ENCODE data around the gene SELPLG.
"Not testable (repeated sequence)": the region's sequence is repeated elsewhere in the genome, so short reads cannot be mapped to it uniquely, and the experiment has no call there.

The SELPLG gene

GRCh38 chr12:108602209-108602705, 31.4 kb downstream of the SELPLG start:
- DNase-seq: no peak

- DNase-seq: no peak
These were observed 33.0 kb downstream of the SELPLG start for GRCh38 chr12:108600702-108601007.

DNA sequence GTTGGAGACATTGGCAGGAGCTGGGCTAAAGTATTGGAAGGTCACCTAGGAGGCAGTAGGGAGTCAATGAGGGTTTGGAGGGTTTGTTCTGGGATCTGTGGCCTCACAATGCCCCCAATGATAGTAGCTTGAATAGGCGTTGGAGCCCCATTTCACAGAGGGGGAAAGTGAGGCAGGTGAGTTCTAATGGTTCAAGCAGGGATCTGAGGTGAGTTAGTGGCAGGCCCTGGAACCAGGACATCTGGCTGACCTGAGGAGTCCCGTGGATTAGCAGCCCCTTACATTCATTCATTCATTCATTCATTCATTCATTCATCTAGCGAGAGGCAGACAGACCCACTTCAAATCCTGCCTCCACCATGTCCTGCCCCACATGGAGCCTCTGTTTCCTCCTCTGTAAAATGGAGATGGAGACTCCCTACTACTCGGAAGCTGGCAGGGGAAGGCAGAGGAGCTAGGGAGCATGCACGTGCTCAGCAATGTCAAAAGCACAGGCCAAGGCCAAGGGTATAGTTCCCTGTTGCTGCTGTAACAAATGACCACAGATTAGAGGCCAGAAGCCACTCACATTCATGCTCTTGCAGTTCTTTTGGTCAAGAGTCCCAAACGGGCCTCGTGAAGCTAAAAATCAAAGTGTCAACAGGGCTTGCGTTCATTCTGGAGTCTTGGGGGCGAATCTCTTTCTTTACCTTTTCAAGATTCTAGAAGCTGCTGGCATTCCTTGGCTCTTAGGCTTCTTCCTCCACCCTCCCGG, 33.6 kb downstream of the SELPLG start:
- no peak for DNase-seq

DNA sequence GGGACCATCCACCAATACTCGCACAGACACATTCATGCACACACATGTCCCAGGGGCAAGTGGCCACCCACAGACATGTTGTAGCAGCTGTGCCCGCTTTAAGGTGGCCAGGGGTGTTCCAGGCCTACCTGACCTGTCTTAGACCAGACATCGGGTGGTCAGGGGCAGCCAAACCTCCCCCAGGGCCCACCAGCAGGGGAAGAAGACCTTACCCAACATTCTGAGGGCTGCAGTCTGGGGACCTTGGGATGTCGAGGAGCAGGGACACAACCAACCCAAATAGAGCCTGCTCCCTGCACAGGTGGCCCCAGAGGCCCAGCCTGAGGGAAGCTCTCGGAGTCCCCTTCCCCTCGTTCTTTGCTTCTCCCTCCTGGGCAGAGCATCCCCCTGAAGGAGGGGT, 34.2 kb downstream of the SELPLG start:
- DNase-seq: no peak

DNA sequence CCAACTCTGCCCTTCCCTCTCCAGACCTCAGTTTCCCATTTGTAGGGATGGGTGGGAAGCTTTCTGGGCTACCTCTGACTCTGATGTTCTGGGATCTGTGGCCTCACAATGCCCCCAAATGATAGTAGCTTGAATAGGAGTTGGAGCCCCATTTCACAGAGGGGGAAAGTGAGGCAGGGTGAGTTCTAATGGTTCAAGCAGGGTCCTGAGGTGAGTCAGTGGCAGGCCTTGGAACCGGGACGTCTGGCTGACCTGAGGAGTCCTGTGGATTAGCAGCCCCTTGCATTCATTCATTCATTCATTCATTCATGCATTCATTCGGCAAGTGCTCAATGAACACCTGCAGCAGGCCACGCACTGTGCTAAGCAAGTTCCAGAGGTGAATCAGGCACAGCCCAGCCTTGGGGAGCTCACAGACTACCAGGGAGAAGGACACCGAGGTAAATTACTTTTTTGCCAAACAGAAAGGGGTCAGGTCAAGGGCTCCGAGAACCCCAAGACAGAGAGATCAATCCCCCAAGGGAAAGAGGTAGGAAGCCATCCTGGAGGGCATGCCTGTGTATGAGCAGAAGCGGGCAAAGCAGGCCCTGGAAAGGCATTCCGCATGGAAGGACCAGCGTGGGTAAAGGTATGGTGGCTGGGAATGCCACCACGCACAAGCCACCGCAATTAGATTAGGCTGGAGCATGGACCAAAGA, 35.0 kb downstream of the SELPLG start:
- DNase-seq: no peak

DNA sequence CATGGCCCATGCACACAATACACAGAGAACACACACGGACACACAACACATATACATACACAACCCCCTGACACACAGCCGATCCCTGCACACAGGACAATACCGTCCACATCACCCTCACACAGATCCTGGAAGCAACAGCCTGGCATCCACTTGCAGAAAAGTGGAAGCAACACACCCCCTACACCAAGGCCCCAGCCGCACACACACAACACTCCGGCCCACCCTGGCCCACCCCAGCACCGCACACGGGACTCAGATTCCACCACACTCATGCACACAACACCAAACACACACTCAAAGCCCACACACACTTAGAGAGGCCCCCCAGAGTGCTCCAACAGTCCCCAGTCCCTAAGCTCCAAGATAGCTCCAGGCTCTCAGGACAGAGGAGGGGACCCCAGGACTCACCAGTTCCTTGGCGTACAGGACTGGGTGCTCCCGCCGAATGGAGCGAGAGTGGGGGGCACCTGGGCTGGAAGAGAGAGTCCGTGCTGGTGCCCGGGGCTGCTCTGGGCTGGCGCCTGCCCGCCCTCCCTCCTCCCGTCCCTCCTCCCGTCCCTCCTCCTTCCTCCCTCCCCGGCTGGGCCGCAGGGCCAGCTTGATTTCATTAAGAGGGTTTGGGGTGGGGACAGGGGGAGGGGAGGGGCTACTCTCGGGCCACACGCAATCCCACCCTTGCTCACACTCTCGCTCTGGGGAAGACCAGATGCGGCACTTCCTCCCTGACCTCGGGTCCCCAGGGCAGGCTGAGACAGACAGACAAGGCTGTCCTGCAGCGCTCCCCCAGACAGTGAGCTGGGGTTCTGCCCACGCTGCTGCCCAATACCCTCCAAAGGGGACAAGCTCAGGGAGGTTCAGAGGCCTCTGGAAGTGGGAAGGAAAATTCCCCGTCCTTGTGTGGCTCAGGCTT, 35.9 kb downstream of the SELPLG start, which contains the start of gene TMEM119:
Gene TMEM119, minus strand, starts transcription at position 526 of the 913 bp plus-strand sequence. CDS start 5,701 bp downstream, outside the sequence.
- no peak for DNase-seq

DNA sequence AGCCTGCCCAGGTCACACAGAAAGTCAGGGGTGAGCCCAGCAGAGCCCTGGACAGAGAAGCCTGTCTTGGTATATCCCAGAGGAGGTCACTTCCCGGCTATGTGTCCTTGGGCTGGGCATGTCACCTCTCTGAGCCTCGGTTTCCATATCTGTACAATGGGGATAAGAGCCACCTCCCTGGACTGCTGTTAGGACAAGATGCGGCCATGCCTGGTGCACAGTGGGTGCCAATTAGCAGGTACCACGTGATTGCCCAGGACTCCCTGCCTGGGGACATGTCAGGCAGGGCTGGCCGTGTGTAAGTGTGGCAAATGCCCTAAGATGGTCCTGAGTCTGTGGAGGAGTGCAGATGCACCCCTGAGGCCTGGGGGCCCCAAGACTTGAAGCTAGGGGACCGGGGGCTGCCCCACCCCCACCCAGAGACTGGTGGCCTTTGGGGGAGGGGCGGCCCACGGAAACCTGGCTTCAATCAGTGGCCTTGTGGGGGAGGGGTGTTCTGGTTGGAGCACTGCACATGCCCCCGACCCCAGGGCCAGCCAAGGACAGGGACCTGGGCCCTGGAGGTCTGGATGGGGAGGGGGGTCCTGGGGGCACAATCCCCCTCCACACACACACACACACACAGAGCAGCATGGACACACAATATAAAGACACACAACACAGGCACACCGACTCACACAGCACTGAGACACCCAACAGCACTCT, 36.7 kb downstream of the SELPLG start:
- no peak for DNase-seq

DNA sequence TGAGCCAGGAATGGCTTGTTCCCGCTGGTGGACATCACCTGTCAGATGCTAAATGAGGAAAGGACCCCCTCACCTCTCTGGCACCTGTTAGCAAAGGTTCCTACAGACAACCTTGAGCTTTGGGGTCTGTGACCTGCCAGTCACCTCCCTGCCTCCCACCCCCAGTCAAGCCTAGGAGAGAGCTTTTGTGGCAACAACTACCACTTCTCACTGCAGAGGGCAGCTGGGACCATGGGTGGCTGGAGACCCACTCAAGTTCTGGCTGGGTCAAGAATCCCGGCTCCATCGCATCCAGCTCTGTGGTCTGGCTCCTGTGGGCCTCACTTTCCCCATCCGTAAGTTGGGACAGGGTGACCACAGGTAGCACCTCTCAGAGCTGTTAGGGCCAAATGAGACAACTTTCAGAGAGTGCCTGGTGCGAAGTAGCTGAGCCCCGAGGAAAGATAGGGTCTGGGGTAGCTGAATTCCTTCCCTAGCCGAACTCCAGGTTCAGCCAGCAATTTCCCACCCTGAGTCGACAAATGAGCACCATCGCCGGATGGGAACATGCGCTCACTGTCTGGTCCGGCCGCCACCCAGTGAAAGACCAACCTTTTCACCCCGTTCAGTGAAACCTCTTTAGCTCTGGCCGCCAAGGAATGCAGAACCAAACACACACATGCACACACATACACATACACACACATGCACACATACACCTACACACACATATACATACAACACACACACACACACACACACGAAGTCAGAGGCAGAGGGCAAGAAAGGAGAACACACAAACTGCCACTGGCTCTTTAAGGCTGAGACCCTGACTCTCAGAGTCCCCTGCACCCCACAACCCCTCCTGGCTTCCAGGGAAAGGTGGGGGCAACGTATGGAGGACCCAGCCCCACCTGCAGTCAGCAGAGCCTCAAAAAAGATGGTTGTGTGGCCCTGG, 37.7 kb downstream of the SELPLG start:
- DNase-seq: no peak

GRCh38 chr12:108594960-108595710, 38.6 kb downstream of the SELPLG start:
- no peak for DNase-seq

- DNase-seq: no peak
These were observed 39.3 kb downstream of the SELPLG start for GRCh38 chr12:108594323-108594903.

GRCh38 chr12:108592033-108592909, 41.4 kb downstream of the SELPLG start:
- no peak for DNase-seq

DNA sequence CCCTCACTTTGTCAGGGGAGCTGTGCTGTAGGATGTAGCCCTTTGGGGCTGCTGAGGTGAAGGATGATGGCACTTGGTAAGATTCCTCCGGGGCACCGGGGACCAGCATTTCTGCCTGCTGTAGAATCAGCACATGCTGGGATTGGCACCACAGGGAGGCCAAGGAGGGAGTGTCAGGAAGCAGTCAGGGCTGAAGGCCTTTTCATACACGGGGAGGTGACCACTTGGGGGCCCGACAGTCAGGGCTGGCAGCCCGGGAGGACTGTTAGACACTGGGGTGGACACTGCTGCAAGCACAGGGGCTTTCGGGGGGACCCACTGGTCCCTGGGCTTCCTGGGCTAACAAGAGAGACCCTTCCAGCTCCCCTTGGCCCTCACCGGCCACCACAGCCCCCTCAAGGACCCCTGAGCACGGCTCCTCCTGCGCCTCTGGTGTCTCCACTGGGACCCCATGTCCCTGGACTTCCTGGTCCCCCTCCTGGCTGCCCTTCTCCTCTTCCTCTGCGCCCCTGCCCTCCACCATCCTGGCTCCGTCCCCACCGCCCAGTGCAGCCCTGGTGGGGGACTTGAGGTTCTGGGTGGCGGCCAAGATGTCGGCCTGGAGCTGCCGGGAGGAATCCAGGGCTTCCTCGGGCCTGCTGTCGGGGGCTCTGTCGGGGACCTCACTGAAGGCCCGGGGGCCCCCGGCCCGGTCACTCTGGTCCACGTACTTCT, 42.3 kb downstream of the SELPLG start:
- no peak for DNase-seq

GRCh38 chr12:108590463-108590862, 43.2 kb downstream of the SELPLG start:
- DNase-seq: not testable (repeated sequence)

GRCh38 chr12:108589840-108590229, 43.9 kb downstream of the SELPLG start:
- no peak for DNase-seq

DNA sequence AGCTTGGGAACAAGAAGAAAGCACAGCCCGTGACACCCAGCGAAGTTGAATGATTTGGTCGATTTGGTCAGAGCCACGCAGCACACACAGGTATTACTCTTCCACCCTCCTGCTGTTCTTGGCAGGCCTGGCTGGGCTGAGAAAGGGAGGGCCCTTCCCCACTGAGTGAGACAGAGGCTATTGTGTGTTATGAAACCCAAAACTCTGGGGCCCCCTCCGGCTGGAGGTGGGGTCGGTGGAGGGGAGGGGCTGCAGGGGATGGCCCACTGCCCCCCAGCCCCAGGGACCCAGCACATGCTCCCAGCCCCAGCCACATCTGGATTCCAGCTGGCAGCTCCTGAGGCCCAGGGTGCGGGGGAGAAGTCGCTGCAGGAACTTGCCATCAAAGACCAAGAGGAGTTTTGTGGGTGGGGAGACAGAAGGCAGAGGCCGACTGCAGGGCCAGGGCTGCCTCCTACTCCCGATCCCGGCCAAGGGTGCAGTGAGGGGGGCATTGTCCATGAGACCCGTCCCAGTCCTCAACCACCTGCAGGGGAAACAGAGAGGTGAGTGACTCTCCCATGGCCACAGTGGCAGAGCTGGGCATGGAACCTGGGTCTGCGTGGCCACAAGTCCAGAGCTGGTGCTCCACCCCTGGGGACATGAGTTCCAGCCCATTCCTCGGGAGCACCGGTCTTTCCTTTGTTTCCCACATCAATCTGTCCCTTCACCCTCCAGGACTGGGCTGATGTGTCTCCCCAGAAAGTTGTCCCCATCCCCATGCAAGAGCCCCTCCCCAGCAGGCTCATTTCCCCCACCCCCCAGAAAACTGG, 44.5 kb downstream of the SELPLG start:
- no peak for DNase-seq

DNA sequence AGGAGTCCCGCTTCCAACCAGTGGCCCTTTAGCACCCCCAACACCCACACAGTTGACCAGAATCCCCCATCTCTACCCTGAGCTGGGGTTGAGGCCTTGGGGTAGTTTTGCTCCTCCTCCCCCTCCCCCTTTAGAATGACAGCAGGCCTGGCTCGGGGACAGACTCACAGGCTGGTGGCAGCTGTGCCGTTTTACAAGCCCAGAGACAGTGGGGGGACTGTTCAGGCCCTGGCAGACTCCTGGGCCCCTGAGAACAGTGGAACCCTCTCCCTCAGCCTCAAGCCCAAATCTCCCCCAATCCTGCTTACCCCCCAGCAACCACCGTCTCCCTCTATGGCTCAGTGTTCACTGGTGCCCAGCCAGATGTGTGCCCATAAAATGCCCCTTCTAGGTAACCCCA, 45.9 kb downstream of the SELPLG start:
- DNase-seq: no peak

DNA sequence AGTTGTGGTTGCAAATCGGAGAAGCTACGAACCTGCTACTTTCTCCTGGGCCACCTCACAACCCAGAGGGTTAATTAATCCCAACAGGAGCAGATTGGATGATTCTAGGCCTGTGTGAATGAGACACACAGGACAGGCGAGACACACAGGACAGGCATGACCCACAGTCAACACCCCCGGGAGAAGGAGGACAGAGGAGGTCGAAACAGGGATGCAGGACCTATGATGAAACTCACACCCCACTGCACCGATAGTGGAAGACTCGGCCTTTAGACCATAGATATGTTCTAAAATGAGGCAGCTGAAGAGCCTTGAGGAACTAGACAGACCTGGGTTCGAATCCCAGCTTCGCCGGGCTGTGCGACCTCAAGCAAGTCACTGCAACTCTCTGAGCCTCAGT, 47.4 kb downstream of the SELPLG start:
- DNase-seq: no peak

- DNase-seq: no peak
These were observed 47.8 kb downstream of the SELPLG start for GRCh38 chr12:108585864-108586263.
